NK-92 (cell line): Measurements from ENCODE around the gene JUP.

Source experiments
- DNase-seq: peaks from one replicate; lab custom pipeline; 2025; ENCODE audit not compliant: unreplicated experiment; lab: John Stamatoyannopoulos, UW

Gene JUP

DNA sequence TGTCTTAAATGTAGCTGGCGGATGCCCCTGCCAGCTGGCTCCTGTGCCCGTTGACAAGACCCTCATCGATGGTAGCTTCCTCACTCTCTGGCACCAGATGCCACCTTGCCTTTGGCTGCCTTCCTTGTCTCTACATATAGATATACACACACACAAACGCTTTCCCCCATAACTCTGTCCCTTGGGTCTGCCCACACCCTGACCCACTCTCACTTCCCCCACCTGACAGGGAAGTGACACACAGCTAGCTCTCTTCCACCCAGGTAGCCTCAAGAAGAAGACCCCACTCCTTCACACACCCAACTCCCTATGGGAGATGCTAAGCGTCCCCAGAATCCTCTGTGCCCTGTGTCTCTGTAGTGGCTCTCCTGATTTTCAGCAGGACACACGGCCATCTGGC, 25.6 kb downstream of the JUP start:
- DNase-seq = no peak

- no peak for DNase-seq
These were observed 27.9 kb downstream of the JUP start for GRCh38 chr17:41758601-41759000.

- DNase-seq = no peak
These were observed 32.4 kb downstream of the JUP start for GRCh38 chr17:41754066-41754465.

DNA sequence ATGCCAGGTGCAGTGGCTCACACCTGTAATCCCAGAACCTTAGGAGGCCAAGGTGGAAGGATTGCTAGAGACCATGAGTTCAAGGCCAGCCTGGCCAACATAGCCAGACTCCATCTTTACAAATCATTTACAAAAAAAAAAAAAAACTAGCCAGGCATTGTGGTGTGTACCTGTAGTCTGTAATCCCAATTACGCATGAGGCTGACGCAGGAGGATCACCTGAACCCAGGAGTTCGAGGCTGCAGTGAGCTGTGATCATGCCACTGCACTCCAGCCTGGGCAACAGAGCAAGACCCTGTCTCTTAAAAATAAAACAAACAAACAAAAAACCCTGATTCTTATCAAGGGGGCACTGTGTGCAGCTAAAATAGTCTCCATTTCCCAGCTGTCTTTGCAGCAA, 35.2 kb downstream of the JUP start:
- no peak for DNase-seq

DNA sequence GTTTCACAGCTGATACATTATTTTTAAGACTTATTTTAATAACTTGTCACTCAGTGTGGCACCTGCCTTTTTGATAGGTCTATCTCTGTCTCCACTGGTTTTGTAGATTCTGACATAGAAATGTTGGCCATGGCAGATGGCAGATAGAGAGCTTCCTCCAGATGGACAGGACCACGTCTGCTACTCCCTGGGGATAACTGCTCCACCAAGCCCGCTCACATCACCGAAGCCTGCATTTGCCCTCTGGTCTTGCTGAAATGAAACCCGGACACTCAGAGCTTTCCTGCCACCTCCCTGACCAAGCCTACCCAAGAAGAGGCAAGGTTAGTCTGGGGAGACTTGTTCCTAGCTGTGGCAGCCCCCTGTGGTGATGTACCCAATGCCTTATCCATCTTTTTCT, 35.6 kb downstream of the JUP start:
- no peak for DNase-seq

- no peak for DNase-seq
These were observed 38.2 kb downstream of the JUP start for GRCh38 chr17:41748275-41748674.

GRCh38 chr17:41741709-41742108, 44.8 kb downstream of the JUP start:
- DNase-seq = no peak

GRCh38 chr17:41740506-41740905, 46.0 kb downstream of the JUP start:
- no peak for DNase-seq

GRCh38 chr17:41739661-41740352, 46.7 kb downstream of the JUP start:
- DNase-seq = no peak

DNA sequence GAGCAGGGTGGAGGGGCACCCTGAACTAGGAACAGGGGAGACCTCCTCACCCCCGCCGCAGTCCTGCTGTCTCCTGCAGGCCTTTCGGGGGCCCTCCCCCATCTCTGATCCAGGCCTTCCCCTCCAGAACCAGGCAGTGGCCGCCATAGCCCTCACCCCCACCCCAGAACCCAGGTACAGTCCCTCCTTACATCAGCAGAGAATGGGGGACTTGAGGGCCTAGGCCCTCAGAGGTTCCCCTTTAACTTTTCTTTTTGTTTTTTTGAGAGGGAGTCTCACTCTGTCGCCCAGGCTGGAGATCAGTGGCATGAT, 47.8 kb downstream of the JUP start:
- no peak for DNase-seq

DNA sequence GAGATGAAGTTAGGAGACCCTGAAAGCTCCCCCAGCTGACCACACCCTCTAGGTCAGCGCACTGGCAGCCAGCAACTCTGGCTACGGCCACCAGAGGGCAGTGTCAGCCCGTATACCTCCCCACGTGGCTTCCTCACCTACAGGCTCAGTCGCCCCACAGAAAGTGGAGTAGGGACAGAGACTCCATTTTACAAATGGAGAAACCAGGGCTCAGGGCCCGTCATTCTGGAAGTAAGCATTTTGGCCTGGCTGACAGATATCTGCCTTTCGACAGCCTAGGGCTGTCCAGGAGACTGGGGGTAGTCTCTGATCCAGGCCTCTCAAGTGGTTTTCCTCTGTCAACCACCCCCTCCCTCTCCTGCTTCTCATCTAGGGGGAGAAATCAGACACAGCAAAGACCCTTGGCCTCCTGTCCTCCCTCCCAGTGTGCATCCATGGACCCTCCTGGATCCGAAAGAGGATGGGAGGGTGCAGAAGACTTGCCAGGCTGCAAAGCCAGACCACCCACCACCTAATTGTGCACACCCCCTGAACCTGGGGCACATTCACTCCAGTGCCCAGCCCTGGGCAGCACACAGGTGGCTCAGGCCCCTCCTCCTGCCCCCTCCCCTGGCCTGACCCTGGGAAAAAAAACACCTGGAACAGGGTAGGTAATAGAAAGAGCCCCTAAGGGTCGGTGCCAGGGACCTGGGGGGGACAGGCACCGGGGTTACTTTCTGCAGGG, 48.3 kb downstream of the JUP start:
- no peak for DNase-seq

DNA sequence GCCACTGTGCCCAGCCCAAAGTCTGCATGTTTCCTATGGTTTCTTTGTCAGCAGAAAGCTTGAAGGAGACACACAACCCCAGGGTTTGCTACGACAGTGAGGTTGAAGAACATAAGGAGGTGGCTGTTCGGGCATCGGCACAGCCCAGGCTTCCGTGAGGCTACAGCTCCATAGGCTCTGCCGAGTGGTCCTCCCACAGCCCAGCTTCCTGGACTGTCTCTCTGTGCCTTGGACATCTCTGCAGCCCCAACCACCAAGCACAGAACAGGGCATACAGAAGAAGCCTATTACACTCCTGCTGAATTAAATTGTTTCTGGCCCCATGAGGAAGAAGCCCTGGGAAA, 48.9 kb downstream of the JUP start:
- DNase-seq = no peak

- no peak for DNase-seq
These were observed 49.4 kb downstream of the JUP start for GRCh38 chr17:41736983-41737679.

DNA sequence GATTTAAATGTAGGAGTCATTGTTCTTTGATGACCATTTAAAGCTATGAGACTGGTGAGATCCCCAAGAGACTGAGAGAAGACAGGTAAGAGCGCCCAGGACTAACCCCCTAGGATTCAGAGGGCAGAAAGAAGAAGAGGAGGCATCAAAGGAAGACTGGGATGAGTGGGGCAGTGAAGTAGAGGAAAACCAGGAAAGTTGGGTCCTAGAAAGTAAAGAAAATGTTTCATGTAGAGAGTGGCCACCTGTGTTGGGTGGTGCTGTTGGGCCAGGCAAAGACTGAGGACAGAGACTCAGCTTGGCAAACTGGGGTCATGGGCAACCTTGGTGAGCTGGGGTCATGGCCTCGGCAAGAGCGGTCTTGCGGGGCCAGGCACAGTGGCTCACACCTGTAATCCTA, 50.8 kb downstream of the JUP start:
- no peak for DNase-seq

DNA sequence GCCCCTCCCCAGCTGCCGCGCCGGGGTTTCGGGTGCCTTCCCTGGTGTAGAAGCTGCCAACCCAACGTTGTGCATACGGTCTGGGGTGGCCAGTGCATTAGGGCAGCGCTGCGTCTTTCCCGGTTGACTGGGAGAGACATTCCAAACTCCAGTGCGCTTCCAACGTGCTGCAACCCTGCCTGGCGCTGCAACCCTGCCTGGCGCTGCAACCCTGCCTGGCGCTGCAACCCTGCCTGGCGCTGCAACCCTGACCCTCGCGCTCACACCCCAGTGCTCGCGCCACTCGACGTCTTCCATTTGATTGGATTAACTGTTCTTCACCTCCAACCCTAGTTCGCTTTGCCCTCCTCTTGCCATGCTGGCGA, 51.6 kb downstream of the JUP start:
- DNase-seq = no peak

GRCh38 chr17:41734139-41734948, 52.2 kb downstream of the JUP start, which contains the start of gene HAP1:
Gene HAP1, minus strand, starts transcription at chr17:41734643. Its CDS starts 9 bp downstream, at chr17:41734634.
- no peak for DNase-seq

GRCh38 chr17:41733348-41734138, 53.0 kb downstream of the JUP start:
- DNase-seq = no peak

- no peak for DNase-seq
These were observed 54.7 kb downstream of the JUP start for GRCh38 chr17:41731836-41732235.

DNA sequence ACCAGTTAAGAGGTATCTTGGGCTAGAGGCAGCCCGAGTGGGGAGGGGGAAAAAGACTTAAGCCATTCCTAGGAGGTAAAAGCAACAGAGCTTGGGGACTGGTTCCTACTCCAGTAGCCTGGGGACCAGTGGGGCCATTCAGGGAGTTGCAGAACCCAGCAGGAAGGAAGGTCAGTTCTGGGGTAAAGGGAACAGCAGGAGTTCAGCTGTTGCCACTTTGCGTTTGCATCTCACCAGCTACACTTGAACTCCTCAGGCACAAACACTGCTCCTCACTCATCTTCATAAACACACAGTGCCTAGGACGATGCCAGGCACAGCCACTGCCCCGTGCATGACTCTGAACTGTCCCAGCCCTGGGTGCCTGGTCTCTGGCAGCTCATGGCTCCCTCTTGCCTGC, 56.0 kb downstream of the JUP start:
- DNase-seq = no peak

DNA sequence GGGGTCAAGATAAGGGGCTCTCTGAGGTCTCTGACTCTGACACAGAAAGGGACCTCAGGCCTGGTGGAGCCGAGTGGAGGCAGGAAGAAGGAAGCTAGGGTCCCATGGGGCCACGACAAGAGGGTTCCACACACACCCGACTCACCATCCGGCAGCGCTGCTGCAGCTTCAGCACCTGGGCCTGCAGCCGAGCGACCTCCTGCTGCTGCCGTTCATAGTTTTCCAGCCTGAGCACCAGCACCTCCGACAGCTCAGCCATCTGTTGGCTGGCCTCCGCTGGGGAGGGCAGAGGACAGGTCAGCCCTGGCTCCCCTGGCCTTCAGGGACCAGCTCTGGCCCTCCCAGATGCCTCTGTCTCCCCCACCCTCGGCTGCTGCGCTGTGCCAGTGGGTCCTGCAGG, 58.5 kb downstream of the JUP start:
- DNase-seq = no peak

- DNase-seq = no peak
These were observed 61.4 kb downstream of the JUP start for GRCh38 chr17:41725134-41725533.
